EL (cell line): ENCODE results near the gene IRX3.
"Not testable (repeated sequence)": the region's sequence is repeated elsewhere in the genome, so short reads cannot be mapped to it uniquely, and the experiment has no call there.

Experiments used
- DNase-seq: peaks from one replicate; pipeline ENCODE4 v3.0.0-alpha.2; 2016

Gene IRX3

DNA sequence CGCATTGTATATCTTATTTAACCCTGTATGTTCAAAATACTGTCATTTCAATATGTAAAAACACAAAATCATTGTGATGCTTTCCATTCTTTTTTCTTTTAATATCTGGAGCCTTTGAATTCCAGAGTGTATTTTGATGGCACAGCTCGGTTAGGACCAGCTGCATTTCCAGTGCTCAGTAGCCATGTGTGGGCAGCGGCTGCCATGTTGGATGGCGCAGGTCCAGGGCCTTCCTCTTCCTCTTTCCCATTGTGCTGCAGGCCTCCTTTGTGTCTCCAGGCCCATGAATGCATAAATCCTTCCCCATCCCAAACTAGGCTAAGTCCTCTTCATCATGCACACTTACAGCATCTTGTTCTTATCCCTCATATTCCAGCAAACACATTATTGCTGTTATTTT lies 13.0 kb downstream of the IRX3 start:
- no peak for DNase-seq

DNA sequence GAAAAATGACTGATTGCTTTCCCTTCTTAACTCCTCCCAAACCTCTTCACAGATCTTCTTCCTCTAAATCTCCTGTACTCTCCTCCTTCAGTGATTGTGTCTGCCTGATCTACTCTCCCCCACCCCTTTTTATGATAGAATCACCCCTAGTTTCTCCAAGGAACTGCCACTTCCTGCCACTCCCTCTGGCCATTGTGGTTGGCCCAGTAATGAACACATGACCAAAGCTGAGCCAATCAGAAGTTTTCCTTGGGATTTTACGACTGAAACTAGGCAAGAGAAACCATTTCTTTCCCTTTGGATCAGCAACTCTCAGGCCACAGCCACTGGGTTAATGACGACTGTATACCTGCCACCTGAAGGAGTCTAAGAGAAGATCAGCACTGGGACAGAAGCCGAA lies 15.9 kb downstream of the IRX3 start:
- DNase-seq = no peak

DNA sequence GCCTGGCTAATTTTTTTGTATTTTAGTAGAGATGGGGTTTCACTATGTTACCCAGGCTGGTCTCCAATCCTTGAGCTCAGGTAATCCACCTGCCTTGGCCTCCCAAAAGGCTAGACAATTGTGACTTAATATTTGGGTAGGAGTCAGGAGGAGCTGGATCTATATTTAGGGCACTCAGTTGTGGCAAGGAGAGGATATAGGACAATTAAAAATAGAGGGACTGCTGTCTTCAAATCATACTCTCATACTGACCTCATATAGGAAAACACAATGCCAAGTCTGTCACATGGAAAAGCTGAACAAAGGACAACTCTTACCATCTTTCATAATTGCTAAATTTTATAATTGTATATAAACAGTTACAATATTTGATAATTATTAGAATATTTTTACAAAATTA lies 17.1 kb downstream of the IRX3 start:
- DNase-seq = no peak

DNA sequence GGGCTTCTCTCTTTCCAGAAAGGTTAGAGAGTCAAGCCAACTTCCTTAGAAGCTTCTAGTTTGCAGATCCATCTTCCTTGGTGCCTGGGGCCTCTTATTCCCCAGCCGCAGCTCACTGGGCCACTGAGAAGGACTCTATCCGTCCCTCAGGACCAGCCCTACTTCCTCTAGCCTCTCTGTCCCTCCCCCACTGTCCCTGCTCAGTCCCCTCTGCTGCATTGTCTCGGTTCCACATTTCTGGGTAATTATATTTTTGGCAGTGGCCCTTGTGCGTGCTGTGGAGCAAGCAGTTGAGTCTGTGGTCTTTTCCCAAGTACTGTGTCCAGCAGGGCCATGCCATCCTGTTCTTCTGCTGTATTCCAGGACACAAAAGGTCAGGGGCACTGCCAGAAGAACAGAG lies 17.8 kb downstream of the IRX3 start:
- no peak for DNase-seq

GRCh38 chr16:54268340-54268739 lies 18.2 kb downstream of the IRX3 start:
- no peak for DNase-seq

DNA sequence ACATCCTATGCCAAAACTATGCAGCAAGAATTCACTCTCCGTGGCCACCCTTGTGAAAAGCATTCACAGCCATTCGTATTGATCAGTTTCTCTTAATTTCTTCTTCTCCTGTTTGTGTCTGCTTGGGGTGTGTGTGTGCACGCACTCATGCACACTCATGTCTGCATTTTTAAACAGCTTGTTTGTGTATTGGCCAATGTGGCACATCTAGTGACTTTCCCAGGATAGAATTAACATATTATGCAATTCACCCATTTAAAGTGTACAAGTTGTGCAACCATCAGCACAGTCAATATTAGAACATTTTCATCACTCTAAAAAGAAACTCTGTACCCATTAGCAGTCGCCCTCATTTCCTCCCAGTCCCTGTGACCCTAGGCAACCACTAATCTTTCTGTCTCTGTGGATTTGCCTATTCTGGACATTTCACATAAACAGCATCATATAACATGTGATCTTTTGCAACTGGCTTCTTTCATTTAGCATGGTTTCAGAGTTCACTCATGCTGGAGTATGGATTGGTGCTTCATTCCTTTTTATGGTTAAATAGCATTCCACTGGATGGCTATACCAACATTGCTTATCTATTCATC lies 20.1 kb downstream of the IRX3 start:
- DNase-seq = no peak

GRCh38 chr16:54265575-54266107 lies 20.9 kb downstream of the IRX3 start:
- no peak for DNase-seq

- DNase-seq = no peak
These were observed 33.5 kb downstream of the IRX3 start for GRCh38 chr16:54253118-54253517.

DNA sequence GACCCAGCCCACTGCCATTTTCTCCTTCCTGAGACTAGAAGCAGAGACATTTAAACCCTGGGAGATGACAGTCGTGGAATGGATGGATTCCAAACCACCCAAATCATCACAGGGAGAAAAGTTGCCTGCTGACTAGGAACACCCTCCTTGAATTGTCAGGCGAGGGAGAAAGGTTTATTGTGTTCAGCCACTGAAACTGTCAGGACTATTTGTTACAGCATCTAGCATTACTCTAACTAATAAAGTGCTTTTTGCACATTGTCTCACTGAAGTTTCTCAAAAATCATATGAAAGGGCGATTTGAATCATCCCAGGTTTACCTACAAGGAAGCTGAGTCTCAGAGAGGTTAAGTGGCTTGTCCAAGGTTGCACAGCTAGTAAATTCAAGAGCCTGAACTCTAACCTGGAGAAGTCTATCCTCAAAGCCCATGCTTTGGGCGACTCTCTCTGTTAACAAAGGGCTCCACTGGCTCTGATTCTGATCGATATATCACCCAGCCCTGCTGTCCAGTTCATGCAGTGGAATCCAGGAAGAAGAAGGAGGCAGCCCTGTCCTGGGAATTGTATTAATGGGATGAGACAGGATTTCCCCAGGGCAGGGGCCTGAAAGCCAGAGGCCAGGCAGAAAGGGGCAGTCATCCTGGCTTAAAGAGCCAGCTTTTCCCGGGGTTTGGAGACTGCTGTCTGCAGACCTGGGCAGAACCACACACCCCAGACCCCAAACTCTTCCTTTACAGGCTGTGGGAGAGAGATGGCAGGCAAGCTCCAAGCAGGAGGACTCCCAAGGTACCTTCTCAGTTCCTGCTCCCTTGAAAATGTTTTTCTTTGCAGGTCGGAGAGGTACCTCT lies 37.5 kb downstream of the IRX3 start:
- no peak for DNase-seq

GRCh38 chr16:54247705-54248104 lies 38.9 kb downstream of the IRX3 start:
- DNase-seq = not testable (repeated sequence)

DNA sequence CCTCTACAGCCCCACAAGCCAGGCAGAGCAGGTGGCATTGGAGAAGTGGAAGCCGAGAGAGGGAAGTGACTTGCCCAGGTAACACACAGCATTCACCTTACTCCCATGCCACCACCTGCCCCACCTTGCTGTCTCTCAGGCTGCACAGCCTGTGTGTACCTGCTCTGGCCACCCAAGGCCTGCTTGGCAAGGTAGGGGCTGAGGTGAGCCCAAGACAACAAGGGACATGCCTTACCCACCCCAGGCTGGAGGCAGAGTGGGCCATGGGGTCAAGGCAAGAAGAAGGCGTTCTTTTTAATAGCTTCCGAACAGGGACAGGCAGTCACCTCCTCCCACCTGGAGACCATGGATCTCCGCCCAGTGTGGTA lies 40.1 kb downstream of the IRX3 start:
- DNase-seq = no peak

- DNase-seq = no peak
These were observed 40.7 kb downstream of the IRX3 start for GRCh38 chr16:54245788-54246453.

GRCh38 chr16:54244061-54244886 lies 42.3 kb downstream of the IRX3 start:
- no peak for DNase-seq

- DNase-seq = no peak
These were observed 43.4 kb downstream of the IRX3 start for GRCh38 chr16:54243202-54243601.

DNA sequence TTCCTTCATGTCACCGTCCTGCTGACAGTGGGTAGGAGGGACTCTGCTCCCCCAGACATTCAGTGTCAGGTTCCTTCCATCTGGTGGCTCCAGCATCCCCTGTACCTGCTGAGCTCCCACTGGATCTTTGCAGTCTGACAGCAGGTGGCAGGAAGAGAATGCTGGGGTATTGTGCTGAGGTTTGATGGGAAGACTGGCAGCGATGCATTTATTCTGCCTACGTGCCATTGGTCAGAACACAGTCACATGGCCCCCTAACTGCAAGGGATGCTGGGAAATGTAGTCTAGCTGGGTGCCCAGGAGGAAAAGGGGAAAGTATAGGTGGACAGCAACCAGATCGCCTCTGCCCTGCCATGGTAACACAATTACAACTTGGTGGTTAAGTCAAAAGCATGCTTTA lies 44.4 kb downstream of the IRX3 start:
- no peak for DNase-seq

GRCh38 chr16:54241525-54241924 lies 45.1 kb downstream of the IRX3 start:
- no peak for DNase-seq

DNA sequence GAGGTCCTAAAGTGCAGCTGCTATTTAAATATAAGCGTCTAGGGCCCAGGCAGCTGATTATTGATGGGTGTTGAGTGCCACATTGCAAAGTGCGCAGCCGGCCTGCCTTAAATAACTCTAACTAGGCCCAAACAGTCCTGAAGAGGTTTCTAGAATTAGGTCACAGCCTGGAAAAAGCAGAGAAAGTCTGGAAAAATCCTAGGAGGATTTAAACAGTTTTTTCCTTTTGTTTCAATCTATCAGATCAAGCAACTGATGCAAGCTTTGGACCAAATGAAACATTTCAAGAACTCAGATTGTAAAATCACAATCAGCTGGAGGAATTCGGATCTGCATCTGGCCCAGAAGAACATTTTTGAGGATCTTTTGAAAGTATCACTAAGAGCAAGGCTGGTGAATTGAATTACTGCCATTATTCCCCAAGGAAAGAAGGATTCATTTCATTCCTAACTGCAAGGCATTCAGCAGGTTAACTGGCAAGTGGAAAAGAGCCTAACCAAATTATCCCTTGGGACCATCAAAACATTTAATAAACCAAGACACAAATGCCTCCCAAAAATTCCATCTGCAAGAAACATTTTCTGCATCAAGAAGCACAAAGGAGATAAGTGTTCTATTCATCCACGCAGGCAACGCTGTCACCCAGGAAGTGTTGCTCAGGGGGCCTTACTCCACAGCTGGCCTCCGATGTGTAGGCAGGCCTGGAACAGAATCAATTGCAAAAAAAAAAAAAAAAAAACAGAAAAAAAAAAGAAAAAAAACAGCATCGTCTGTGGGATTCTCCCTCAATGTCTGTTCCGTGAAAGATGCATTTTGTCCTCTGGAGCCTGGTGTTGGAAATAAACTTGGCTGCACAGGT lies 46.1 kb downstream of the IRX3 start:
- DNase-seq = no peak

DNA sequence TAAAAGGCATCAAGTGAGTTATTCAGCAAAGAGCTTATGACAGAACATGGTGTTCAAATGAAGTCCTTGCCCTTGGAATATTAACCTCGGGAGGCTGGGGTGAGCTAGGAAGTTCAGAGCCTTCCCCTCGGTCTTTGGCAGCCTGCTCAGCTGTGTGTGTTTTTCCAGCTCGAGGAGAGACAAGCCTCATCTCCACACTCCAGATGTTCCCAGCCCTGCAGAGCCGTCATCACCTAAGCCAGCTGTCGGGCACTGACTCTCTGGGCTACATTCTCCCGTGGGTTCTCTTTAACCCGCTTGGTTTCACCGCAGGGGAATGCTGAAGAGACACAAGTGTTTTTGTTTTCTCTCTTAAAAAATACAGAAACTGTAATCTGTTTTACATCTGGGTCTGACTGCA lies 47.1 kb downstream of the IRX3 start:
- DNase-seq = no peak

DNA sequence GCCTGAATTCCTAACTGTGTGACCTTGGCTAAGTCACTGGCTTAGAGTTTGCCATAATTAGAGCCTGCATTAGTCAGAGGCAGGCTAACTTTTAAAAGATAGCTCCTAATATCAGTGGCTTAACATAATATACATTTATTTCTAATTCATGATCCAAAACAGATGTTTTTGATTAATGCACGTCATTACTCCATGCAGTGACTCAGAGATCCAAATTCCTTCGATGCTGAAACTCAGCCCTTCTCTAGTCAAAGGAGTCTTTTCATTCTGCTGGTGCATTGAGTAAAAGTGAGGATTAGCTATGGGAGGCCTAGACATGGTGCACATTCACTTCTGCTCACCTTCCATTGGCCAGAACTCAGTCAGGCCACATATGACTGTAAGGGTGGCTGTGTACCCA lies 49.8 kb downstream of the IRX3 start:
- peak; percentile 74 for DNase-seq

GRCh38 chr16:54233615-54234014 lies 53.0 kb downstream of the IRX3 start:
- DNase-seq = no peak
